ENCODE results near the gene PLA2G6. TPM values are rescaled to one million over a fixed set of nuclear protein-coding genes. Genes with fewer than 3 reads are reported as not detected.
A peak's percentile ranks its signal among the peaks of the same experiment; 100 is the strongest.

PLA2G6 gene
- total and polyA plus RNA-seq, 4 experiments from 2014 or later = 1.1 to 238 (median 116) TPM

DNA sequence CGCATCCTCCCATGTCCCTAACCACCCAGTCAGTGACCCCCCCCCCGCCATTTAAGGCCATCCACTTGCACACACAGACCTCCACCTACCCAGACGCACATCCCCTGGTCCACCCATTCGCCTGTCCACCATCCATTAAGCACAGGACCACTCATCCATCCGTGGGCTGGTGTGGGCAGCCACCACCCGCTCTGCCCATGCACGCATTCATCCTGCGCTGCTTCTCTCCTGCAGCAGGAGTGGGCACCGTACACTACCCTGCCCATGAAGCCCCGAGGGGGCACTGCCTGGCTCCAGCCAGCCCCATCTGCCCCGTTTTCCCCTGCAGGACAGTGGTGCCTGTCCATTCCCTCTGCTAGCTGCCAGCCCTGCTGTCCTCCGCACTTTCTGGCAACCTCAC, 93.8 kb downstream of the PLA2G6 start:
- Mint-ChIP-seq H3K9me3 (no peaks in the 10 kb centered on the region), H3K4me1 (peaks cover 0 to 5% (median under 1%) of the 10 kb centered on the region in 4 donors), H3K4me3 (peak overlapping the region in 2 of 8 donors; percentile 16 to 41), H3K36me3 (peaks cover 5 to 6% of the 10 kb centered on the region in 2 donors), H3K27me3 (peaks cover 16 to 18% of the 10 kb centered on the region in 2 donors), H3K27ac (no peak overlapping the region)
- no peak overlapping the region for H3K27ac ChIP-seq (ENCODE audit: low read depth, low read length)
- no peaks in the 10 kb centered on the region for H3K36me3 ChIP-seq (ENCODE audit: insufficient read depth, low read length)
- ChIA-PET CTCF (ENCODE audit: partially characterized antibody) (no interaction called here), POLR2A (ENCODE audit: partially characterized antibody) (no interaction called here)
- H3K9me3 ChIP-seq (ENCODE audit: control insufficient read depth in 1 of 2, low read length in 2 of 2) = no peaks in the 10 kb centered on the region
- H3K4me1 ChIP-seq (ENCODE audit: insufficient read depth, low read length) = no peaks in the 10 kb centered on the region
- intact Hi-C loops (cut with micrococcal nuclease) = no loop called here
- H3K4me3 ChIP-seq (ENCODE audit: low read length in 2 of 2) = no peak overlapping the region
- H3K27me3 ChIP-seq (ENCODE audit: insufficient read depth, low read length) = no peaks in the 10 kb centered on the region
- DNase-seq = no peak

GRCh38 chr22:38086942-38087341, 94.7 kb downstream of the PLA2G6 start:
- no peak overlapping the region for H3K4me3 ChIP-seq (ENCODE audit: low read length in 2 of 2)
- ChIA-PET CTCF (ENCODE audit: partially characterized antibody) (no interaction called here), POLR2A (ENCODE audit: partially characterized antibody) (no interaction called here)
- Mint-ChIP-seq H3K4me1 (peaks cover 0 to 5% (median under 1%) of the 10 kb centered on the region in 4 donors), H3K27me3 (peaks cover 18 to 19% of the 10 kb centered on the region in 2 donors), H3K27ac (no peak overlapping the region), H3K36me3 (peaks cover 2 to 3% of the 10 kb centered on the region in 2 donors), H3K4me3 (no peak overlapping the region), H3K9me3 (no peaks in the 10 kb centered on the region)
- intact Hi-C loops (cut with micrococcal nuclease) = no loop called here
- no peaks in the 10 kb centered on the region for H3K9me3 ChIP-seq (ENCODE audit: control insufficient read depth in 1 of 2, low read length in 2 of 2)
- H3K4me1 ChIP-seq (ENCODE audit: insufficient read depth, low read length) = peaks cover 9% of the 10 kb centered on the region
- no peaks in the 10 kb centered on the region for H3K36me3 ChIP-seq (ENCODE audit: insufficient read depth, low read length)
- no peak overlapping the region for H3K27ac ChIP-seq (ENCODE audit: low read depth, low read length)
- H3K27me3 ChIP-seq (ENCODE audit: insufficient read depth, low read length) = peaks cover 4% of the 10 kb centered on the region
- no peak for DNase-seq

DNA sequence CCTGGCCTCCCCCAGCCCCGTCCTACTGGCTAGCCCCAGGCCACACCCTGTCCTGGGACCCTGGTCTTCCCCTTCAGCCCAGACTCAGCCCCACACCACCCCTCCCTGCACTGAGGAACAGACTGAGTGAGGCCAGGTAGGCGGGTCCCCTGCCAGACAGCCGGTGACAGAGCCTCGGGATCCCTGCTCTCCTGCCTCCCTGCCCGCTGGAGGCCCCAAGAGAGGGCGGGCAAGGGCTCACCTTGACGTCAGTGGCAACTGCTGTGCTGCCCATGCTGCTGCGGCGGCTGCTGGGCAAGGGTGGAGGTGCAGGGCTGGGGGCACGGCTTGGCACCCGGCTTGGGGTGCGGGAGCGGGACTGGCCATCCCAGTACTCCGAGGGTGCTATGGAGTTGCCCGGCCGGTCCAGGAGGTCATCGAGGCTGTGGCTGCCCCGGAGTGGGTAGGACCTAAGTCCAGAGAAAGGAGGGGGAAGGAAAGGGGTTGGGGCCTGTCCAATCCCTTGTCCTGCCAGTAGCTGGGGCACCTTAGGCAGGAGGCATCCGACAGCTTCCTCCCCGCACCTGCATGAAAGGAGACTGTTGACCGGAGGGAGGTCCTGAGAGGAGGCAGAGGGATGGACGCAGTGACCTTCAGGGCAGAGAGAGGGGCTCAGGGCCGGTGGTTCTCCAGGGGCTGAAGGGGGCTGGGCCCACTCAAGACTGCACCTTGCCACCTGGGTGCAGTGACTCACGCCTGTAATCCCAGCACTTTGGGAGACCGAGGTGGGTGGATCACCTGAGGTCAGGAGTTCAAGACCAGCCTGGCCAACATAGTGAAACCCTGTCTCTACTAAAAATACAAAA, 95.4 kb downstream of the PLA2G6 start:
- H3K9me3 Mint-ChIP-seq = no peaks in the 10 kb centered on the region
- ChIA-PET CTCF (ENCODE audit: partially characterized antibody) (no interaction called here), POLR2A (ENCODE audit: partially characterized antibody) (no interaction called here)
- Histone ChIP-seq H3K4me3 (ENCODE audit: low read length in 2 of 2) (no peak overlapping the region), H3K36me3 (ENCODE audit: insufficient read depth, low read length) (no peaks in the 10 kb centered on the region), H3K27me3 (ENCODE audit: insufficient read depth, low read length) (peaks cover 8% of the 10 kb centered on the region), H3K4me1 (ENCODE audit: insufficient read depth, low read length) (peaks cover 14% of the 10 kb centered on the region), H3K27ac (ENCODE audit: low read depth, low read length) (no peak overlapping the region), H3K9me3 (ENCODE audit: control insufficient read depth in 1 of 2, low read length in 2 of 2) (no peaks in the 10 kb centered on the region)
- peaks cover 2 to 3% of the 10 kb centered on the region in 2 donors for H3K36me3 Mint-ChIP-seq
- no peak overlapping the region for H3K27ac Mint-ChIP-seq
- intact Hi-C loops (cut with micrococcal nuclease) = no loop called here
- peaks cover 18 to 22% of the 10 kb centered on the region in 2 donors for H3K27me3 Mint-ChIP-seq
- H3K4me1 Mint-ChIP-seq = peaks cover 0 to 5% (median under 1%) of the 10 kb centered on the region in 4 donors
- DNase-seq = no peak
- H3K4me3 Mint-ChIP-seq = no peak overlapping the region

GRCh38 chr22:38085501-38085900, 96.1 kb downstream of the PLA2G6 start:
- H3K27ac Mint-ChIP-seq = no peak overlapping the region
- no peaks in the 10 kb centered on the region for H3K36me3 ChIP-seq (ENCODE audit: insufficient read depth, low read length)
- H3K4me1 Mint-ChIP-seq = peaks cover 0 to 4% (median under 1%) of the 10 kb centered on the region in 4 donors
- intact Hi-C loops (cut with micrococcal nuclease) = no loop called here
- no peaks in the 10 kb centered on the region for H3K9me3 ChIP-seq (ENCODE audit: control insufficient read depth in 1 of 2, low read length in 2 of 2)
- peaks cover 13 to 20% of the 10 kb centered on the region in 2 donors for H3K27me3 Mint-ChIP-seq
- H3K27ac ChIP-seq (ENCODE audit: low read depth, low read length) = no peak overlapping the region
- H3K9me3 Mint-ChIP-seq = no peaks in the 10 kb centered on the region
- H3K4me3 ChIP-seq (ENCODE audit: low read length in 2 of 2) = no peak overlapping the region
- peaks cover 0 to 2% of the 10 kb centered on the region in 2 donors for H3K36me3 Mint-ChIP-seq
- no peak for DNase-seq
- peaks cover 14% of the 10 kb centered on the region for H3K4me1 ChIP-seq (ENCODE audit: insufficient read depth, low read length)
- CTCF ChIA-PET (ENCODE audit: partially characterized antibody) = no interaction called here
- H3K27me3 ChIP-seq (ENCODE audit: insufficient read depth, low read length) = peaks cover 9% of the 10 kb centered on the region
- POLR2A ChIA-PET (ENCODE audit: partially characterized antibody) = no interaction called here
- no peak overlapping the region for H3K4me3 Mint-ChIP-seq

DNA sequence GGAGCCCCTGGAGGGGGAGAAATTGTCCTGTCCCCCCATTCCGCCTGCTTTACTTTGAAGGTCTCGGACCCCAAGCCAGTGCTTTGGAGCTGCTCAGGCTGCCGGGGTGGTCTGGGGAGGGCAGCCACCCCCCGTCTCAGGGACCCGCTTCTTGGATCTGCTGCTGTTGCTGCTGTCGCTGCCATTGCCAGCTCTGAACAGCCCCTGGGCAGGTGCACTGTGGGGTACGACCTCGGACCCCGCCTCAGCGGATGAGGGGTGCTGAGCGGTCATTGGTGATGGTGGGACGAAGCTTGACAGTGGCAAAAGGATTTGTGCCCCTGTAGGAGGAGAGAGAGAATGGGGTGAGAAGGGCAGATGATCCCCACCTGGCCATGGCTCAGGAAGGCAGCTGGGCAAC, 96.6 kb downstream of the PLA2G6 start:
- Mint-ChIP-seq H3K27ac (no peak overlapping the region), H3K4me1 (peaks cover 0 to 2% (median 0%) of the 10 kb centered on the region in 4 donors), H3K4me3 (no peak overlapping the region), H3K9me3 (no peaks in the 10 kb centered on the region), H3K36me3 (peaks cover 0 to 4% of the 10 kb centered on the region in 2 donors), H3K27me3 (peaks cover 11 to 22% of the 10 kb centered on the region in 2 donors)
- POLR2A ChIA-PET (ENCODE audit: partially characterized antibody) = no interaction called here
- H3K27me3 ChIP-seq (ENCODE audit: insufficient read depth, low read length) = peaks cover 14% of the 10 kb centered on the region
- H3K4me1 ChIP-seq (ENCODE audit: insufficient read depth, low read length) = peaks cover 14% of the 10 kb centered on the region
- no peaks in the 10 kb centered on the region for H3K36me3 ChIP-seq (ENCODE audit: insufficient read depth, low read length)
- no peaks in the 10 kb centered on the region for H3K9me3 ChIP-seq (ENCODE audit: control insufficient read depth in 1 of 2, low read length in 2 of 2)
- H3K27ac ChIP-seq (ENCODE audit: low read depth, low read length) = no peak overlapping the region
- no peak for DNase-seq
- H3K4me3 ChIP-seq (ENCODE audit: low read length in 2 of 2) = no peak overlapping the region
- intact Hi-C loops (cut with micrococcal nuclease) = no loop called here
- CTCF ChIA-PET (ENCODE audit: partially characterized antibody) = no interaction called here

- ChIA-PET POLR2A (ENCODE audit: partially characterized antibody) (no interaction called here), CTCF (ENCODE audit: partially characterized antibody) (no interaction called here)
- Mint-ChIP-seq H3K4me1 (peaks cover 0 to 4% (median under 1%) of the 10 kb centered on the region in 4 donors), H3K36me3 (peaks cover 4 to 5% of the 10 kb centered on the region in 2 donors), H3K27ac (peak within 1 kb of the TSS in 1 of 7 donors; percentile 29), H3K4me3 (peak within 1 kb of the TSS in 3 of 8 donors; percentile 20 to 54 (median 25)), H3K27me3 (peaks cover 12 to 25% of the 10 kb centered on the region in 2 donors), H3K9me3 (no peaks in the 10 kb centered on the region)
- no peak for DNase-seq
- Histone ChIP-seq H3K4me3 (ENCODE audit: low read length in 2 of 2) (no peak within 1 kb of the TSS), H3K27ac (ENCODE audit: low read depth, low read length) (no peak within 1 kb of the TSS), H3K27me3 (ENCODE audit: insufficient read depth, low read length) (peaks cover 14% of the 10 kb centered on the region), H3K9me3 (ENCODE audit: control insufficient read depth in 1 of 2, low read length in 2 of 2) (no peaks in the 10 kb centered on the region), H3K4me1 (ENCODE audit: insufficient read depth, low read length) (peaks cover 14% of the 10 kb centered on the region), H3K36me3 (ENCODE audit: insufficient read depth, low read length) (no peaks in the 10 kb centered on the region)
- intact Hi-C loops (cut with micrococcal nuclease) = no loop called here
Observed at GRCh38 chr22:38083931-38084631, 97.5 kb downstream of the PLA2G6 start, which contains the start of gene SLC16A8. TSS of gene SLC16A8 (minus strand) at chr22:38084184. CDS start at chr22:38082873, 1,311 bp downstream.

- ChIA-PET POLR2A (ENCODE audit: partially characterized antibody) (no interaction called here), CTCF (ENCODE audit: partially characterized antibody) (no interaction called here)
- Mint-ChIP-seq H3K4me3 (peak overlapping the region in 3 of 8 donors; percentile 20 to 54 (median 25)), H3K36me3 (peaks cover 3 to 5% of the 10 kb centered on the region in 2 donors), H3K27me3 (peaks cover 12 to 25% of the 10 kb centered on the region in 2 donors), H3K27ac (peak overlapping the region in 1 of 7 donors; percentile 29), H3K4me1 (peaks cover 0 to 4% (median under 1%) of the 10 kb centered on the region in 4 donors), H3K9me3 (no peaks in the 10 kb centered on the region)
- no peaks in the 10 kb centered on the region for H3K9me3 ChIP-seq (ENCODE audit: control insufficient read depth in 1 of 2, low read length in 2 of 2)
- H3K4me1 ChIP-seq (ENCODE audit: insufficient read depth, low read length) = peaks cover 14% of the 10 kb centered on the region
- intact Hi-C loops (cut with micrococcal nuclease) = no loop called here
- no peak for DNase-seq
- peaks cover 14% of the 10 kb centered on the region for H3K27me3 ChIP-seq (ENCODE audit: insufficient read depth, low read length)
- no peaks in the 10 kb centered on the region for H3K36me3 ChIP-seq (ENCODE audit: insufficient read depth, low read length)
- no peak overlapping the region for H3K4me3 ChIP-seq (ENCODE audit: low read length in 2 of 2)
- no peak overlapping the region for H3K27ac ChIP-seq (ENCODE audit: low read depth, low read length)
Observed at GRCh38 chr22:38082986-38083710, 98.5 kb downstream of the PLA2G6 start.
